HG03103 (cell line): Measurements from ENCODE around the gene POLL.

Source experiments
- ATAC-seq: cut with Tn5 transposase; IDR thresholded peaks from one replicate; pipeline ENCODE4 v1.9.1; 2021; ENCODE audit warnings: low read depth; ENCODE audit not compliant: unreplicated experiment

POLL gene

DNA sequence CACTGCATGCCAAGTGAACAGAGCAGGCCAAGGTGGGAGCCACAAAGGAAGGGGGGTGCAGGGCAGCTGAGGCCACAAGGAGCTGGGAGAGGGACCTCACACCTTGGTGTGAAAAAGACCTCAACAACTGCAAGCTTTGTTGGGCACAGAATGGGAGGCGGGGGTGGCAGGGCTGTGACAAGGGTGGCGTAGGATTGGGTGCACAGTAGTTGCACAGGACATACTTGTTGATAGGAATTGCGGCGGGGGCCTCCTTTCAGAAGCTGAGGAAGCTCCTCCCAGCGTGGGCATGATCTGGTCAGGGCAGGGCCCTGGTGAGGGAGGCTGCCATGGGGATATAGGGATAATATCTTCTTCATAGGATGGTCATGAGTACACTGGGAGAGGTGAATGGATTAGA is 25.8 kb downstream of the POLL start:
- no peak for ATAC-seq

- ATAC-seq = no peak
These were observed 26.8 kb downstream of the POLL start for GRCh38 chr10:101561068-101561915.

DNA sequence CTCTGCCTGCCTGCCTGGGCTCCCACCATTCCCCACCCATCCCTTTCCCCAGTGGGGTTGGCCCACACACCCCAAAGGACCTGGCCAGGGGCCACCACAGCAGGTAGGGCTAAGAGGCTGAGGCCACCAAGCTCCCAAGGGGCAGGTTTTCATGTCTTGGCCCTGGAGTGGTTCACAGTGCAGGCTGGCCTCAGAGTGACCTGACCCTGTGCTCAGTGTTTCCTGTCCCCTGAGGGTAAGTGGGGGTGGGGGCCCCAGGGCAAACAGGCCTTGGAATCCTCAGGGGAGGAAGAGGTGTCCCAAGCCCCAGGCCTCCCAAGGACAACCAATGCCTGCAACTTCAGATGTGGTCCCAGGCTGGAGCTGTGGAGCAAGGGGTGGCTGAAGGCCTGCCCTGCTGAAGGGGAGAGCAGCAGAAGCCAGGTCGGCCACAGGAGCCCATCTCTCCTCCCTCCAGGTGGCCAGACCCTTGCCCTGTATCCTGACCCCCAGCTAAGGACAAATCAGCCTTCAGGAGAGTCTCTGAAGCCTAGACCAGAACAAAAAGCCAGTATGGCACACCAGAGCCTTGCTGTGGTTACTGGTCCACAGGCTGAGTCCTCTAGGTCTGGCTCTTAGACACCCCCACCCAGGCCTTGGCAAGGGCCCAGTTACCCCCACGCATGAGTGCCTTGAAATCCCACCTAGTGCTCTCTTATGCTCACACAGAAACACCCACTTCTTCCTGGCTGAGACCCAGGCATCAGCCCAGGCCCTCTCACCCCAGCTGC is 27.6 kb downstream of the POLL start:
- ATAC-seq = no peak

DNA sequence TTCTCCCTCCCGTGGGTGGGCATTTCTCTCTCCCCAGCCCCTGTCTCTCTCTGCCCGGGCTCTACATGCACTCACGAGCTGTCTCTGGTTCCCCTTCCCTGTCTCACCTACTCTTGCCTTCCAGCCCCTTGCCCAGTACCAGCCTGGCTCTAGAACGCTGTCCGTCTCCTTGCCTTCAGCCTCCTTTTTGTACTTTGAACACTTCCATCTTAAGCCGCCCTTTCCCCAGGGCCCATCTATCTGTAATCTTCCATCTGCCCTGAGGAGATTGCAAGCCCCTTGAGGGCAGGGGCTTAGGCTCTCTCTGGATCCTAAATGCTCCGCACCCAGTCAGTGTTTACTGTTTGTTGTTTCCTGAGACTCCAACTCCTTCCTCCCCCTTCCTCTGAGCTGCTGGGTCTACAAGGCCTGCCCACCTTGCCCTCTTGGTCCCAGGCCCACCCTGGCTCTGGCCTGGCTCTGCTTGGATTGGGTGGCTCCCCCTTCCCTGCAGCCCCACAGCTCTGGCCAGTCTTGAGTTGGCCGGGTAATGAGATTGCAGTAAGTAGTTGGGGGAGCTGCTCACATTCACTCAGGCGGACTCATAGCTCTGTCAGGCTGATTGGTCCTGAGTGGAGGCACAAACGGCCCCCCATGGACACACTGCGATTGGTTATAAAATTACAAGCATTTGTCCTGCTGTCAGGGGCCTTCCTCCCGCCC is 28.3 kb downstream of the POLL start:
- no peak for ATAC-seq

- ATAC-seq = no peak
These were observed 29.1 kb downstream of the POLL start for GRCh38 chr10:101558671-101559595.

DNA sequence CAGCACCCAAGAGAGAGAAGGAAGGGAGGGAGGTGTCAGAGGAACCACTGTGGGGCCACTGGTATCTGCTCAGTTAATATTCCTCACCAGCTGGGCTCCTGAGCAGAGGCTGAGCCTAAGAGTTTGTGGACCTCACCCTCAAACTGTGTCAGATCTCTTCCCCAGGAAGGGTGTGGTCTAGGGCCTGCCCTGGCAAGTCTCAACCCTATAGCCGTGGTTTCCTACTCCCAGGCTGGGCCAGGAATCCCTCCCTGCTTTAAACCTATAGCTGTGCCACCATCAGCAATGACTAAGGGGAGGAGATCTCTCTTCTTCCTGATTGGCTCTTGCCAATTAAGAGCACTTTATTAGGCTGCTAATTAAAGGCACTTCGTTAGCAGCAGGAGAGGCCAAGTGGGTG is 29.9 kb downstream of the POLL start:
- ATAC-seq = no peak

- ATAC-seq = no peak
These were observed 30.5 kb downstream of the POLL start for GRCh38 chr10:101557541-101557940.

DNA sequence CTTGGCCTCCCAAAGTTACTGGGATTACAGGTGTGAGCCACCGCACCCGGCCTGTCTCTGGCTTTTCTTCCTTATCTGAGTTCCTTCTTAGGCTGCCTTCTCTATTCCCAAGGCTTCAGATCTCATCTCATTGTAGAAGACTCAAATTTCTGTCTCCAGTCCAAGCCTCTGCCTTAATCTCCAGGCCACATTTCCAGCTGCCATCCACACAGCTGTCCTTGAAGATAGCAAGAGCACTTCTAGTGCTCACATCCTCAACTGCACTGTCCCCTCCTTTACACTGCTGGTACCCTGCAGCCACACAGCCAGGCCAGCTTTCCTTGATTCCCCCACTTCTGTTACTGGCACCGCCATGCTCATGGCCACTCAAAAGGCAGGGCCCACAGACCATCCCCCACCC is 35.6 kb downstream of the POLL start:
- ATAC-seq = no peak

DNA sequence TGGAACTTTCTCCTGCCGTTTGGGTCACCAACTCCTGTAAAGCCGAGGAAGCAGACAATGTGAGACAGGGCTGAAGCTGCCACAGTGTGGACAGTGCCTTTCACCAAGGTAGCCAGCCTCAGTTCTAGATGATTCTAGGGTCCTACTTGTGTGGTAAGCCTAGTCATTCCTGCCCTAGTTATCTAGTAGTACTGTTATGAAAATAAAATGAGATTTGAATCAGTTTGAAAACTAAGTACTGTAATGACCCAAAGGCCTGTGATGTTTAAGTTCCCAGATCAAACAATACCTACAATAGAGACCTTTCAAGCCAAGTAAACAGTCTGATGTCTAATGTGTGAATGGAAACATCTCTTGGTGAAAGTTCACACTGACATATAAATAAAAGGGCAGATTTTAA is 37.1 kb downstream of the POLL start:
- no peak for ATAC-seq

- ATAC-seq = no peak
These were observed 42.2 kb downstream of the POLL start for GRCh38 chr10:101545898-101546297.

DNA sequence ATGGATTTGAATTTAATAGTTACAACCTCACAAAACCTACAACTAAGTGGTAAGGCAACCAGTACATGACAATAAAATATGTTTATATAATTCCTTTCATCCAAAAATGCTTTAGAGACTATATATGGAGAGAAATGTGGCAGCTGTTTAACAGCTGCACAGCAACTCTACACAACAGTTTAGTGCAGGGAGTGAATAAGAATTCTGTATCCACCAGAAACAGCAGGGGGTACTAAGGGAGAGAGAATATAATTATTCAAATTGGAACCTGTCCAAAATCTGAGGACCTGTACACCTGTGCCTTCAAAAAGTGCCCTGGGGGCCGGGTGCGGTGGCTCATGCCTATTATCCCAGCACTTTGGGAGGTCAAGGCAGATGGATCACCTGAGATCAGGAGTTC is 49.6 kb downstream of the POLL start:
- no peak for ATAC-seq

- no peak for ATAC-seq
These were observed 51.3 kb downstream of the POLL start for GRCh38 chr10:101536800-101537199.

GRCh38 chr10:101535949-101536348 is 52.1 kb downstream of the POLL start:
- ATAC-seq = no peak

DNA sequence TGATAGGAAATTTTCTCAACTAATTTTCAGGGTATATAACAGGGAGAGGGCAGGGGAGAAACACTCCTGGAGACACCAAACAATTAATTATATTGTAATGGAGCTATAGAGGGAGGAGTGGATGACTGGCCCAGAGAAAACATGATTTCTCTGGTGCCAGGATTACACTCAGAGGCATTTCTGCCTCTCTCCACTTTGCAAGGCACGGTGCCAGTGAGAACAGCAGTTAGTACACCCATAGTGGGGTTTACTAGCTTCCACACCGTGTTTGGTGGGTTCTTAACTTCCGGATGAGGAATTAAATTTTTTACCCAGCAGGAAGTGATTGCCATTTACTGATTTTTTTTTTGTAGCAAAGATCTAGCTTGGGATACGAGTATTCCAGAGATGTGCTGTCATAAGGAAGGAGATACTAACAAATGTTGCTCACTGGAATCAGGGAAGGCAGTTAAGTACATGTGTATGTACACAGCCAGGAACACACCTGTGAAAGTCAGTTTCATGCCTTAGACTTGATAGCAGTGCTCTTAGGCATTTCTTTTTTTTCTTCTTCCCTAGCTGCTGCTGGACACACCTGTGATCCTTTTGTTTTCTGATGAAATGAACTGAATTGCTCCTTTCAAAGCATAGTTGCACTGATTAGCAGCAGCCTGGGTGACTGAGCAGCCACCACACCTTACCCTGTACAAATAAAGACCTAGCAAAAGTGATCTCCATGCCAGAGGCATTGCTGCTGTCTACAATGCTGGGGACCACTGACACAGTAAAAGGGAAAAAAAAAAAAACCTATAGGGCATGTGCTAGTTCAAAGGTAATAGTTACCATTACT is 58.1 kb downstream of the POLL start:
- no peak for ATAC-seq

- no peak for ATAC-seq
These were observed 58.9 kb downstream of the POLL start for GRCh38 chr10:101529207-101529606.
